HG02763 (cell line): ENCODE measurements around the gene WDR26.
"Not testable (repeated sequence)": the region's sequence is repeated elsewhere in the genome, so short reads cannot be mapped to it uniquely, and the experiment has no call there.

Experiments
- ATAC-seq: cut with Tn5 transposase; IDR thresholded peaks from one replicate; pipeline ENCODE4 v1.9.1; 2021; ENCODE audit warnings: mild to moderate bottlenecking, moderate library complexity; ENCODE audit not compliant: unreplicated experiment

WDR26 gene

GRCh38 chr1:224435318-224435763, 744 bp upstream of the WDR26 start:
- ATAC-seq, result peak; percentile 8

GRCh38 chr1:224433701-224434672, 610 bp downstream of the WDR26 start:
- peak; percentile 8 for ATAC-seq

GRCh38 chr1:224433041-224433691, 1.4 kb downstream of the WDR26 start:
- ATAC-seq, result no peak

GRCh38 chr1:224432672-224433040, 1.9 kb downstream of the WDR26 start:
- no peak for ATAC-seq

GRCh38 chr1:224432146-224432545, 2.5 kb downstream of the WDR26 start:
- no peak for ATAC-seq

- no peak for ATAC-seq
Measured at GRCh38 chr1:224431726-224432125, 2.9 kb downstream of the WDR26 start.

- no peak for ATAC-seq
Measured at GRCh38 chr1:224430511-224431113, 4.0 kb downstream of the WDR26 start.

GRCh38 chr1:224429616-224430326, 4.8 kb downstream of the WDR26 start:
- ATAC-seq, result no peak

- not testable (repeated sequence) for ATAC-seq
Measured at GRCh38 chr1:224428713-224429112, 5.9 kb downstream of the WDR26 start.

- ATAC-seq, result no peak
Measured at GRCh38 chr1:224427346-224427745, 7.3 kb downstream of the WDR26 start.

GRCh38 chr1:224426869-224427268, 7.7 kb downstream of the WDR26 start:
- not testable (repeated sequence) for ATAC-seq

- ATAC-seq, result no peak
Measured at GRCh38 chr1:224425279-224425884, 9.2 kb downstream of the WDR26 start.

- ATAC-seq, result no peak
Measured at GRCh38 chr1:224420106-224420505, 14.5 kb downstream of the WDR26 start.

GRCh38 chr1:224411766-224412165, 22.8 kb downstream of the WDR26 start:
- ATAC-seq, result no peak

- ATAC-seq, result no peak
Measured at GRCh38 chr1:224408294-224408590, 26.4 kb downstream of the WDR26 start.

- no peak for ATAC-seq
Measured at GRCh38 chr1:224407571-224408293, 26.9 kb downstream of the WDR26 start.

GRCh38 chr1:224406216-224406615, 28.4 kb downstream of the WDR26 start:
- no peak for ATAC-seq

- ATAC-seq, result no peak
Measured at GRCh38 chr1:224405604-224405970, 29.0 kb downstream of the WDR26 start.

GRCh38 chr1:224404916-224405603, 29.5 kb downstream of the WDR26 start:
- ATAC-seq, result no peak
